Stimulated activated naive CD8-positive, alpha-beta T cell treated with anti-CD3 and anti-CD28 coated beads, Interleukin-15, amount 100 ng/mL, for 72 hours (primary cell): ENCODE measurements around the gene CALCOCO2.

Source experiments
- ATAC-seq: fragments of 150-1000 bp; cut with Tn5 transposase; 2 replicates; pipeline ENCODE4 v1.10.0; 2021; ENCODE audit warnings: mild to moderate bottlenecking, moderate library complexity
- DNase-seq, 2 donors: peaks; one replicate each; pipeline ENCODE4 v3.0.0; 2021 to 2022
- H3K27ac Mint-ChIP-seq, 2 donors: one replicate each; pipeline ENCODE4 v1.8.0; 2022; ENCODE audit warnings: mild to moderate bottlenecking in 2 of 2, mixed read lengths in 2 of 2, moderate library complexity in 2 of 2
- H3K27me3 Mint-ChIP-seq: one replicate; pipeline ENCODE4 v1.8.0; 2022; ENCODE audit warnings: mixed read lengths
- H3K4me1 Mint-ChIP-seq: one replicate; pipeline ENCODE4 v1.8.0; 2022; ENCODE audit warnings: mild to moderate bottlenecking, mixed read lengths
- H3K4me3 Mint-ChIP-seq, 2 donors: one replicate each; pipeline ENCODE4 v1.8.0; 2022; ENCODE audit warnings: mild to moderate bottlenecking in 2 of 2, mixed read lengths in 2 of 2, moderate library complexity in 1 of 2
- H3K9me3 Mint-ChIP-seq, 2 donors: one replicate each; pipeline ENCODE4 v1.8.0; 2022; ENCODE audit warnings: mixed read lengths in 2 of 2

CALCOCO2 gene

DNA sequence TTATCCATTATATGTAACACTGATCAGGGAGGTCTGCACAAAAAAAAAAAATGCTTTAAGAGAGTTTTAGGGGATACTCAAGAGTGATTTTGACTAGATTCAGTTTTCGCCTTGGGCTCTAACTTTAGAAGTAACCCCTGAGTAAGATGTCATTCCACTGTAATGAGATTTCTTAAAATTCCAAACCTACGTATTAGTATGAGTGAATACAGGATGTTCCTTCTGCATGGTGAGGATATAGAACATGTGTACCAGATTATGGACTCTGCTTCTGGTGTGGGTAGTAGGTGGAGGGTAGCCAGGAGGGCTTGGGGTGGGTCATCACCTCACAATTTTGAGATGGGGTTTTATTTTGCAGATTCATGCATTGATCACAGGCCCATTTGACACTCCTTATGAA lies 81.6 kb downstream of the CALCOCO2 start:
- peak overlapping the region; percentile 55 to 100 for H3K27ac Mint-ChIP-seq
- ATAC-seq (no peak), DNase-seq (no peak)
- peak overlapping the region; percentile 2 to 89 for H3K4me3 Mint-ChIP-seq
- H3K4me1 Mint-ChIP-seq: peaks cover 85% of the 10 kb centered on the region
- H3K27me3 Mint-ChIP-seq: no peaks in the 10 kb centered on the region
- peaks cover 0 to 5% of the 10 kb centered on the region in 2 donors for H3K9me3 Mint-ChIP-seq
